H1 (cell line): ENCODE measurements around the gene SHROOM3. TPM values are rescaled to one million over a fixed set of nuclear protein-coding genes. Genes with fewer than 3 reads are reported as not detected.

Source experiments
- CTCF ChIA-PET: fragments of 300-600 bp; sonication (Branson Sonifier 250); formaldehyde crosslinking; loops from one replicate; lab custom pipeline; 2021; ENCODE audit not compliant: partially characterized antibody; lab: Charles Lee
- POLR2A ChIA-PET: fragments of 300-600 bp; sonication (Branson Sonifier 250); formaldehyde crosslinking; loops from one replicate; lab custom pipeline; 2021; ENCODE audit warnings: inconsistent platforms; ENCODE audit not compliant: partially characterized antibody; lab: Charles Lee
- DNase-seq, 2 experiments: peaks; one replicate each; pipeline versions ENCODE4 v3.0.0 to v3.0.0-alpha.2; 2010 to 2022; ENCODE audit warnings: low spot score in 2 of 2, low read depth in 1 of 2, mixed read lengths in 1 of 2
- FAIRE-seq: peaks from 2 replicates; lab custom pipeline; 2011; peaks lifted over from hg19 to GRCh38; lab: Jason Lieb, UNC
- H2AFZ ChIP-seq: 2 replicates; pipeline ENCODE4 v1.8.1; 2012; ENCODE audit warnings: low read length, inconsistent platforms
- H2AK5ac ChIP-seq: 2 replicates; pipeline ENCODE4 v1.6.1; 2013; ENCODE audit warnings: low read depth, low read length
- H2BK120ac ChIP-seq: replicated peaks from 2 replicates; pipeline ENCODE3; 2013; ENCODE audit warnings: low read depth, low read length, inconsistent platforms
- H2BK12ac ChIP-seq: 2 replicates; pipeline ENCODE4 v1.6.1; 2013; ENCODE audit warnings: low read depth, low read length
- H2BK15ac ChIP-seq: 2 replicates; pipeline ENCODE4 v1.6.1; 2013; ENCODE audit warnings: low read length
- H2BK20ac ChIP-seq: 2 replicates; pipeline ENCODE4 v1.6.1; 2013; ENCODE audit warnings: low read length
- H2BK5ac ChIP-seq: 2 replicates; pipeline ENCODE4 v1.6.1; 2013; ENCODE audit warnings: low read depth, low read length
- H3K14ac ChIP-seq: 2 replicates; pipeline ENCODE4 v1.6.1; 2013; ENCODE audit warnings: inconsistent platforms; ENCODE audit not compliant: insufficient read length
- H3K18ac ChIP-seq: 2 replicates; pipeline ENCODE4 v1.6.1; 2013; ENCODE audit warnings: low read length; ENCODE audit errors: extremely low read depth
- H3K23ac ChIP-seq: 2 replicates; pipeline ENCODE4 v1.6.1; 2013; ENCODE audit warnings: inconsistent platforms; ENCODE audit not compliant: insufficient read length
- H3K23me2 ChIP-seq: 2 replicates; pipeline ENCODE4 v1.6.1; 2013; ENCODE audit warnings: low read depth, low read length
- H3K27ac ChIP-seq: 2 replicates; pipeline ENCODE4 v1.6.1; 2011; ENCODE audit warnings: low read depth, low read length, inconsistent platforms
- H3K27me3 ChIP-seq, 4 experiments: replicated peaks in 1 of 4; 1 replicate in 1 of 4; 2 replicates in 3 of 4; pipeline versions ENCODE4 v1.6.1 to v1.8.1; 2011 to 2013; ENCODE audit warnings: low read length in 3 of 4, mild to moderate bottlenecking in 3 of 4, inconsistent platforms in 2 of 4, mixed read lengths in 2 of 4, moderate library complexity in 1 of 4; ENCODE audit not compliant: control insufficient read depth in 3 of 4, insufficient read depth in 3 of 4; ENCODE audit errors: extremely low read depth in 1 of 4
- H3K36me3 ChIP-seq, 4 experiments: 2 replicates each; pipeline versions ENCODE4 v1.6.1 to v1.8.1; 2011 to 2013; ENCODE audit warnings: mild to moderate bottlenecking in 4 of 4, low read length in 3 of 4, moderate library complexity in 2 of 4, control low read depth in 1 of 4, inconsistent platforms in 1 of 4; ENCODE audit not compliant: insufficient read depth in 4 of 4, control insufficient read depth in 2 of 4
- H3K4ac ChIP-seq: replicated peaks from 2 replicates; pipeline ENCODE3; 2013; ENCODE audit warnings: low read length, low read depth, mixed read lengths, inconsistent platforms; ENCODE audit not compliant: insufficient read length
- H3K4me1 ChIP-seq, 4 experiments: replicated peaks in 1 of 4; 1 replicate in 1 of 4; 2 replicates in 3 of 4; pipeline versions ENCODE4 v1.6.1 to v1.8.1; 2011 to 2013; ENCODE audit warnings: low read length in 3 of 4, inconsistent platforms in 2 of 4, mixed read lengths in 1 of 4; ENCODE audit not compliant: insufficient read depth in 4 of 4, control insufficient read depth in 3 of 4
- H3K4me2 ChIP-seq, 2 experiments: 2 replicates each; pipeline versions ENCODE4 v1.6.1 to v1.8.1; 2011 to 2013; ENCODE audit warnings: low read depth in 2 of 2, low read length in 2 of 2, control low read depth in 1 of 2, inconsistent platforms in 1 of 2, mild to moderate bottlenecking in 1 of 2; ENCODE audit not compliant: insufficient read depth in 1 of 2
- H3K4me3 ChIP-seq, 4 experiments: fragments of 200-600, 300-600 bp in 1 of 4; sonication (generic), shearing (Covaris generic), sonication (Bioruptor Twin) in 1 of 4; 2 replicates each; pipeline versions ENCODE4 v1.5.1 to v1.8.1; 2011 to 2016; ENCODE audit warnings: low read length in 4 of 4, low read depth in 3 of 4, control low read depth in 2 of 4, inconsistent platforms in 2 of 4, mild to moderate bottlenecking in 2 of 4, mixed read lengths in 1 of 4, moderate library complexity in 1 of 4; ENCODE audit not compliant: insufficient read depth in 2 of 4; ENCODE audit errors: extremely low read depth in 1 of 4
- H3K56ac ChIP-seq: replicated peaks from 2 replicates; pipeline ENCODE3; 2013; ENCODE audit warnings: low read depth, mild to moderate bottlenecking, mixed read lengths, low read length, inconsistent platforms; ENCODE audit not compliant: insufficient read length
- H3K79me1 ChIP-seq: 2 replicates; pipeline ENCODE4 v1.6.1; 2013; ENCODE audit warnings: low read depth, low read length, control low read depth
- H3K79me2 ChIP-seq, 2 experiments: 2 replicates each; pipeline versions ENCODE4 v1.6.1 to v1.8.1; 2012 to 2013; ENCODE audit warnings: low read length in 2 of 2, mild to moderate bottlenecking in 2 of 2, inconsistent platforms in 1 of 2; ENCODE audit not compliant: insufficient read depth in 2 of 2, control insufficient read depth in 1 of 2
- H3K9ac ChIP-seq, 4 experiments: replicated peaks in 1 of 4; 1 replicate in 1 of 4; 2 replicates in 3 of 4; pipeline versions ENCODE4 v1.6.1 to v1.8.1; 2011 to 2013; ENCODE audit warnings: low read depth in 3 of 4, low read length in 3 of 4, control low read depth in 2 of 4, mild to moderate bottlenecking in 2 of 4, moderate library complexity in 2 of 4, inconsistent platforms in 1 of 4; ENCODE audit errors: extremely low read depth in 1 of 4
- H3K9me3 ChIP-seq, 2 experiments: 2 replicates each; pipeline versions ENCODE4 v1.6.1 to v1.8.1; 2012 to 2013; ENCODE audit warnings: mild to moderate bottlenecking in 2 of 2, moderate library complexity in 2 of 2, control low read depth in 1 of 2, inconsistent platforms in 1 of 2, low read depth in 1 of 2, low read length in 1 of 2, mixed read lengths in 1 of 2; ENCODE audit not compliant: insufficient read depth in 2 of 2
- H4K20me1 ChIP-seq, 2 experiments: replicated peaks in 1 of 2; 2 replicates each; pipeline versions ENCODE3 to v1.8.1; 2011 to 2013; ENCODE audit warnings: inconsistent platforms in 2 of 2, low read length in 2 of 2, mild to moderate bottlenecking in 1 of 2; ENCODE audit not compliant: insufficient read depth in 2 of 2, control insufficient read depth in 1 of 2
- H4K5ac ChIP-seq: 2 replicates; pipeline ENCODE4 v1.6.1; 2013; ENCODE audit warnings: low read length, low read depth, mixed read lengths, inconsistent platforms; ENCODE audit not compliant: insufficient read length
- H4K8ac ChIP-seq: 2 replicates; pipeline ENCODE4 v1.8.0; 2013; ENCODE audit warnings: mild to moderate bottlenecking, moderate library complexity, low read length, inconsistent platforms; ENCODE audit not compliant: insufficient read depth; ENCODE audit errors: extremely low read depth
- H4K91ac ChIP-seq: replicated peaks from 2 replicates; pipeline ENCODE3; 2013; ENCODE audit warnings: low read length, mixed read lengths, inconsistent platforms; ENCODE audit not compliant: insufficient read length
- CBX8 ChIP-seq: fragments of 300-800, 300-1000 bp; sonication (generic); IDR thresholded peaks from 2 replicates; pipeline ENCODE4 v1.7.1; 2016; ENCODE audit warnings: low read depth, low read length, borderline replicate concordance
- JUND ChIP-seq: IDR thresholded peaks from 2 replicates; pipeline ENCODE4 v1.6.1; 2011; ENCODE audit warnings: mild to moderate bottlenecking, improper control_type of control experiment, low read length
- SIN3A ChIP-seq, 2 experiments: IDR thresholded peaks in 1 of 2; conservative IDR thresholded peaks in 1 of 2; 2 replicates each; pipeline ENCODE4 v1.6.1; 2011 to 2012; ENCODE audit warnings: low read length in 2 of 2, improper control_type of control experiment in 1 of 2, low read depth in 1 of 2, mild to moderate bottlenecking in 1 of 2
- SIX5 ChIP-seq: IDR thresholded peaks from 2 replicates; pipeline ENCODE4 v1.6.1; 2011; ENCODE audit warnings: mild to moderate bottlenecking, low read depth, low read length
- TAF1 ChIP-seq: IDR thresholded peaks from 2 replicates; pipeline ENCODE4 v1.6.1; 2011; ENCODE audit warnings: mild to moderate bottlenecking, low read depth, low read length
- YY1 ChIP-seq: IDR thresholded peaks from 2 replicates; pipeline ENCODE4 v1.6.1; 2011; ENCODE audit warnings: low read depth, mild to moderate bottlenecking, low read length
- ZNF274 ChIP-seq: IDR thresholded peaks from 2 replicates; pipeline ENCODE4 v1.7.0; 2012; ENCODE audit warnings: low read length, borderline replicate concordance; ENCODE audit errors: extremely low read depth
- WGBS, 2 experiments: shearing (Covaris generic) in 1 of 2; methylation state at CpG; one replicate each; pipeline versions ENCODE4 v1.1.6 to v1.1.7; 2013 to 2015; ENCODE audit warnings: low lambda C conversion rate in 2 of 2, mixed read lengths in 2 of 2, inconsistent platforms in 1 of 2, low coverage in 1 of 2, missing lambda C conversion rate in 1 of 2; ENCODE audit not compliant: insufficient replicate concordance in 2 of 2, insufficient coverage in 1 of 2, insufficient read length in 1 of 2; ENCODE audit errors: extremely low coverage in 1 of 2, missing lambda C conversion rate in 1 of 2; 5-methylcytosine and 5-hydroxymethylcytosine counted together
- polyA plus RNA-seq, 7 experiments: library from polyadenylated mRNA; depleted of rRNA in 3 of 7; stranded (reverse) in 5 of 7; unstranded in 2 of 7; fragments of >200 nt in 5 of 7; fragments of 200-250 nt in 2 of 7; gene quantifications; 1 replicate in 5 of 7; 2 replicates in 1 of 7; 4 replicates in 1 of 7; pipeline versions ENCODE4 v1.2.1 to v1.2.3, GENCODE V29; 2011 to 2013; ENCODE audit warnings: missing spikeins in 2 of 7, mixed read lengths in 2 of 7
- total RNA-seq: library from RNA; stranded (reverse); fragmentation: NEBNext Ultra II Directional; extraction: Animal tissue kit (Norgen Biotek cat#: 25700); gene quantifications from 2 replicates; pipeline ENCODE4 v1.2.1, GENCODE V29; 2021

Gene SHROOM3
- total and polyA plus RNA-seq, 2 of the 8 experiments (the other 6 are each of a cell fraction or from before 2014, with no cell fraction given): 15.8 to 34.0 TPM

GRCh38 chr4:76703676-76704075 lies 268.6 kb downstream of the SHROOM3 start:
- H3K14ac ChIP-seq: no peak overlapping the region
- H2BK5ac ChIP-seq: no peak overlapping the region
- H2BK20ac ChIP-seq: no peak overlapping the region
- no peak for FAIRE-seq
- H3K9me3 ChIP-seq: no peaks in the 10 kb centered on the region
- H2BK120ac ChIP-seq: no peak overlapping the region
- H2AFZ ChIP-seq: no peak overlapping the region
- no peak overlapping the region for H4K91ac ChIP-seq
- no peak overlapping the region for H3K4ac ChIP-seq
- no peak for DNase-seq
- H3K4me1 ChIP-seq: peaks cover 2 to 11% (median 8%) of the 10 kb centered on the region in 4 experiments; a peak in 6 of 7 replicates
- no peak overlapping the region; a peak in 1 of 4 replicates for H3K4me2 ChIP-seq
- H4K8ac ChIP-seq: no peak overlapping the region
- POLR2A ChIA-PET: interaction anchor here (2.2 kb wide), 1 partner anchor 14 kb away, joined by 7 read pairs; no protein-coding TSS in a partner anchor
- no peak overlapping the region for H3K56ac ChIP-seq
- no peak overlapping the region for H2BK12ac ChIP-seq
- no peaks in the 10 kb centered on the region for H3K36me3 ChIP-seq
- TF ChIP-seq SIX5 (no peak), JUND (no peak), TAF1 (no peak), CBX8 (no peak), YY1 (no peak), ZNF274 (no peak), SIN3A (conservative IDR thresholded peaks at IDR 0.05 in 1 of 2, IDR thresholded peaks at IDR 0.05 in 1 of 2; ENCODE audit: low read depth in 1 of 2, low read length in 2 of 2) (no peak)
- H2AK5ac ChIP-seq: no peak overlapping the region
- no peak overlapping the region for H3K27ac ChIP-seq
- H4K20me1 ChIP-seq: peaks cover 6 to 20% of the 10 kb centered on the region in 2 experiments
- peaks cover 9 to 83% of the 10 kb centered on the region in 2 experiments for H3K79me2 ChIP-seq
- no peak overlapping the region for H3K23ac ChIP-seq
- H3K4me3 ChIP-seq: no peak overlapping the region
- 90% methylated on average over 3 of the region's 3 CpGs; no CpG with 5 or more reads in 1 of the 2 experiments for WGBS, 2 experiments
- no peaks in the 10 kb centered on the region for H3K23me2 ChIP-seq
- no peaks in the 10 kb centered on the region for H3K27me3 ChIP-seq
- H4K5ac ChIP-seq: no peak overlapping the region
- peaks cover 18% of the 10 kb centered on the region for H3K79me1 ChIP-seq
- 0 out of 7 replicates have a peak overlapping the region, but pooled peaks of 1 of the 4 experiments have one; percentile 3 for H3K9ac ChIP-seq
- CTCF ChIA-PET: interaction anchor here (1.1 to 2.1 kb wide), 4 partner anchors 66 to 205 kb away, joined by 3 to 6 read pairs (median 4); no protein-coding TSS in a partner anchor
- no peak overlapping the region for H2BK15ac ChIP-seq
- H3K18ac ChIP-seq: no peak overlapping the region
